Measurements from ENCODE around the gene KDM5B.
A peak's percentile ranks its signal among the peaks of the same experiment; 100 is the strongest.
"Not testable (repeated sequence)": the region's sequence is repeated elsewhere in the genome, so short reads cannot be mapped to it uniquely, and the experiment has no call there.

The KDM5B gene

DNA sequence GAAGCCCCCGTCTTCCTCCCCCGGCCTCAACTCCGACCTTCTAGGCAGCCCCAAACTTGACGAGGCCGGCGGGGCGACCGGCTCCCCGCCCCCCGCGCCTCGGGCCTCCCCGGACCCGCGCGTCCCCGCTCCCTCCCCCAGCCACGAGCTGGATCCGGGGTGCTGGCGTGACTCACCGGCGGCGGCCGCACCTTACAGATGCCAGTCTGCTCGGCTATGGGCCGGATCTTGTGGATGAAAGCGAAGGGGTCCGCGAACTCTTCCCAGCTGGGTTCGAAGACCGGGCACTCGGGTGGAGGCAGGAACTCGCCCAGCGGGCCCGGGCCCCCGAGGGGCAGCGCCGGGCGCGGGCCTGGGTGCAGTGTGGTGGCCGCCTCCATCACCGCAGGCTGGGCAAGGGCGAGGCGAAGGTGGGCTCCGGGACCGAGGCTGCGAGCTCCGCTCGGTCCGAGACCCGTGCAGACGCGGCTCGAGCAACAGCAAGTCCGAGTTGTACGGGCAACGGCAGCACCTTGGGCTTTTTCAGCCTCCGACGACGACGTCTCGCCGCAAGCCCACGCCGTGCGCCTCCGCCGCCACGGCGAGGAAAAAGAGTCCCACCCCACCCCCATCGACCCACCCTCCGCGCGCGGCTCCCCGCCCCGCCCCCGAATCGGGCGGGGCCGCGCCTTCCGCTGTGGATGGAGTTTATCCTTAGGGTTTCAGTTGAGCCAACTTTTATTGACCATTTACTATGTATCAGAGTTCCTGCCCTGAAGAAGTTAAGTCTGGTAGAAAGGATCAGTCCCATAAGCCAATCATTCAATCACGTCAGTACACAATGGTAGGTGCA, at the start of gene KDM5B:
Gene KDM5B (minus strand): TSS at position 496 of the 832 bp plus-strand sequence. CDS start 116 bp downstream, at position 380.
- DNase-seq, result peak; percentile 79

DNA sequence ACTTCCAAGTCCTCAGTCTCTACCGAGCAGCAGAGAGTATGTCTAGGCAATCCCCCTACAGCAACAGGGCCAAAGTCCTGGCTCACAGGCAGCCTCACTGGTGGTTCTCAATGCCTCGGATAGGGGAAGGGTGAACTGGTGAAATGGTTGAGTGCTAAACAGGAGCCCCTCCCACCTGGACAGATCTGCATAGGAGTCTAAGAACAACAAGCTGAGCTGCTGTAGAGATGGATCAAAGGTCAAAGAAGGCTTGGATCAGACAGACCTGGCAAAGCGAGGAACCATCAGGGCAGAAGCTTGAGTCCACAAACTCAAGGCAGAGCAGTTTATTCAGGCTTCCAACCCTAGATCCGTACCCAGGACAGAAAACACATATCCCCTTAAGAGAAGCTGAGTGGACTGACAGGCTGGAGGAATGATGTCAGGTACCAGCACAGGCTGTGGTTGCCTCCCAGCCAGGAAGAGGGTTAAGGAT, 49.0 kb upstream of the KDM5B start:
- no peak for DNase-seq

DNA sequence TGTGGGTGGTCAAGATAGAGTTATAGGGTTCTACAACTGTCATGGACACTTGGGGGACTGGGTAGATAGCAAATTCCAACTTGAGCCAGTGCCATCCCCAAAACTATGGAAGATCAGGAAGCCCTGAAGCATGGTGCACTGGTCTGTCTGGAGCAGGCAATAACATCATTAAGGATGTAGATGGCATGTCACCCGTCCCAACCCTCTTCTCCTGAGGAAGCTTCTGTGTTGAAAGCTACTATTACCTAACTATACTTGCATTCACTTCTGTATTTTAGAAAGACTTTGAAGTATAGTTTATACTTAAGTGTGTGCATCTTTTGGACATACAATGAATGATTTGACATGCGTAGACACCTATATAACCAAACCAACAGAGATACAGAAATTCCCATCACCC, 47.8 kb upstream of the KDM5B start:
- DNase-seq, result no peak

DNA sequence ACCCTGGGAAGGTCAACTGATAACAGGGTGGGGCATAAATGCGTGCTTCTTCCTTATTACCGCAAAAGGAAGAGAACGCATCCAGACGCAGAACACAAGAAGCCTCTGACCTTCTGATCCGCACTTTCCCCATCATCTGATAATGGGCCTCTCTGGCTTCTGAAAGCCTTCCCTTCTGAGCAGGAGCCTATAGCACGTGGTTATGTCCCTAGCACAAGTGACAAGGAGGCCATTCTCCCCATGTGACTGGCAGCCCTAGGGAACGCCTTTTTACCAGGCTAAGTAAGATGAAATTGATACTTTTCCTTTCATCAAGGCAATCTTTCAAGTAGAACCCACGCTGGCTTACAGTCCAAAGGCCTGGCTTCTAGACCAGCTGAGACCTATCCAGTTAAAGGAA, 46.6 kb upstream of the KDM5B start:
- no peak for DNase-seq

DNA sequence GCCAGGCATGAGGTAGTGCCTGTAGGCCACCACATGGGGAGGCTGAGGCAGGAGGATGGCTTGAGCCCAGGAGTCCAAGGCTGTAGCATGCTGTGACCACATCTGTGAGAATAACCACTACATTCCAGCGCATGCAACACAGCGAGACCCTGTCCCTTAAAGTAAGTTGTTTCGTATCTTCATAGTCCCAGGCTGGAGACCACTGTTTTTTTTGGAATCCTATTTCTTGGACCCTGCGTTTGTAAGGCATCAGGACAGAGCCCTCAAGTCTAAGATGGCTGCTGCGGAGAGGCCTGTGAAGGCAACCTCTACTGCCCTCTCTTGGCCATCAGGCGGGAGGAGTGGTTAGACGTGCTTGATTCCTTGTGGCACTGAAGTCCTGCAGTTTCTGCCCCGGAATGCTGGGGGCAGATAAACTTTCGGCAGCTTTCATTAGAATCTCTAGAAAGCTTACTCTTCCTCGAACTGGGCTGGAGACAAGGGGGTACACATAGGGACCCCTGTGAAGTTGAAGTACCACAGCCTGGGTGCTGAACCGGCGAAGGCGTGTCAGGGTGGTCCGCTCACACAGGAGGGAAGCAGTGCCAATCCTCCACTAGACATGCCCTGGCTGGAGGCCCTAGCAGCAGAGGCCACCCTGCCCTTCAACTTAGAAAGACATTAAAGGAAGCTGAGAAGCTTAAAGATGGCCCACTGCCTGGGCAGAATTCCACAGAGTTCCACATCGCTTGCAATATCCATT, 44.1 kb upstream of the KDM5B start:
- DNase-seq, result peak; percentile 60

DNA sequence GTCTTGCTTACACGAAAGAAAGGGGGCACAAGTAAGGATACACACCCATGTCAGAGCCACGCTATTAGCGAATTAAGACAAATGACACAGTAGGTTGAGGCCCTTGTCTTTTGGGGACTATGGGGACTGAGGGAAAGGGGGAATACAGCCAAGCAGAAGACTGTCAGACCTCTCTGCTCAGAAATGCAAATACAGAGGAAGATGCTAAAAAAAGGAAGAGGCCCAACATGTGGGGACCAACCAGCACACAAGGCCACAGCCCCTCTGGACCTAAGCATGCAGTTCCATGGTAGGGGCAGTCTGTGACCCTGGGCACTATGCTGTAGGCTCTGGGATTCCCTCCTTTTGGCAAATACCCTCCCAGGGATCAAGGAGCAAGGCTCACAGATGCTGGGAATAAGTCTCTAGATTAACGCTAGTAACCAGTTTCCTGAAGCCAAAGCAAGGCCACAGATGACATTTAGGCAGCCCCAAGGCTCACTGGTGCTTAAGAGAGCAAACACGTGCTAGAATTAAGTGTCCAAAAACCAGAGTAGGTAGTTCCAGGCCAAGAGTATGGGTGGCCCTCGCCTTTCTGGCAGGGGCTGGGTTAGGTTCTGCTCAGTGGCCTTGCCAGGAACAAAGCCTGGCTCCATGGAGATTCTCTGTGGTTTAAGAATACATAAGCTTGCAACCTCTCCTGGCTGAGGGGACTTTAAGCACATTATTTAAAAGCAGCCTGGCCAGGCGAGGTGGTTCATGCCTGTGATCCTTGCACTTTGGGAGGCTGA, 42.6 kb upstream of the KDM5B start:
- no peak for DNase-seq

DNA sequence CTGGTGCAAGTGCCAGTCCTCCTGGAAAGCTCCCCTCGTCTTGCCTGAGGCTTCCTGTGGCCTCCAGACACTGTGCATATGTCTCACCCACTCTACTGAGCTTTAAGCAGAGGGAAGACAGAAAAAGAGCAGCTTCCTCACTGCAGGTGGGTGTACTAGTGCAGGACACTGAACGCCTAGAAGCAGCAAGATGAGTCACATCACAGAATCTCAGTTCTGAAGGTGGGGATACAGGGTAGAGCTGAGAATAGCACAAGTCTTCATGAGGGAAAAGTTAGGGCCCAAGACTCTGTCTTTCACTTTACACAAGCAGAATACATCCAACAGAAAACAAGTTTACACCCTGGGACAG, 39.9 kb upstream of the KDM5B start:
- no peak for DNase-seq

DNA sequence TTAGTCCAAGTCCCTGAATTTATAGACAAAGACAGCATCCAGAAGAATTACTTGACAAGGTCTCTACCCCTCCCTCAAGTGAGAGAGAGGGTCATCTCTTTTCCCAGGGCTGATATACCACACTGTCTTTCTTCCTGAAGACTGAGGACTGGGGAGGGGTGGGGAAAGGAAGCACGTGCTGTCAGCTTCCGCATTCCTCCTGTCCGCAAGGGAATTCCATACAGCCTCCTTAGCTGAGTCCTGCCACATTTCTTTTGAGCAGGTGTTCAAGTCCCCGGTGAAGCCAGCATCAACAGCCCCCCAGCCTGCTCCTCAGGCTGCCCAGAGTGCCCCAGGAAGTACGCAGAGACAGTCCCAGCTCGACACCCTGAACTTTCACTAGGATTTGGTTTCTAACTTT, 36.7 kb upstream of the KDM5B start:
- no peak for DNase-seq

DNA sequence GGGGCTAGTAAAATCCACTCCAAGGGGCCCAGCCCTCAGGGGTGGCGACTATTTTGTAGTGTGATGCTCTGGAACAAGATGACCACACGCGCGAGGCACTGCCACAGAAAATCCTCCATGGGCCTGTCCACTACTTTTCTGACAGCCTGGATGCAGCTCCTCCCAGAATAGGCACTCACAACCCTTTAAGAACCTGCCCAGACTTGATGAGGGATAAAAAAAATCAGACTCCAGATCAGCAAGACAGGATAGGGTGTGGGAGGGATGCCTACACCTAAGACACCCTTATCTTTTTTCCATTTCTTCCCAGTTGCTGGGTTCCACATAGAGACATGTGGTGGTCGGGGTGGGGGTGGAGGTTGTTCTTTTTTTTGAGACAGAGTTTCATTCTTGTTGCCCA, 36.0 kb upstream of the KDM5B start:
- no peak for DNase-seq

DNA sequence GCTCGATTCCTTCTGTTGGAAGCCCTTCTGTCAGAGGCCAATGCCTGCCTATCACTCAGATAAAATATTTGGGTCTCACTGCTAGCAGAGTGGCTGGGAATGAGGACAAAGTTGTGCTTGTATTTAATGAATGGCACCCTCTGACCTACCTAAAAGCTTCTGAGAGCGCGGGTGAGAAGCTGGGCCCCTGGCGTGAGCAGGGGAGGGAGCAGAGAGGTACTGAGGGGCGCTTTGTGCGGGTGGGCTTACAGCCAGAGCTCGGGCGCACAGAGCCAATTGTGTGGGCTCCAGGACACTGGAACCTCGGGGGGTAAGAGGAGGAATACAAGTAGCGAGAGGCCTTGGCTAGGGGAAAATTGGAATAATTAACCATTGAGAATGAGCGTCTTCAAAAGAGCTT, 34.9 kb upstream of the KDM5B start:
- no peak for DNase-seq

DNA sequence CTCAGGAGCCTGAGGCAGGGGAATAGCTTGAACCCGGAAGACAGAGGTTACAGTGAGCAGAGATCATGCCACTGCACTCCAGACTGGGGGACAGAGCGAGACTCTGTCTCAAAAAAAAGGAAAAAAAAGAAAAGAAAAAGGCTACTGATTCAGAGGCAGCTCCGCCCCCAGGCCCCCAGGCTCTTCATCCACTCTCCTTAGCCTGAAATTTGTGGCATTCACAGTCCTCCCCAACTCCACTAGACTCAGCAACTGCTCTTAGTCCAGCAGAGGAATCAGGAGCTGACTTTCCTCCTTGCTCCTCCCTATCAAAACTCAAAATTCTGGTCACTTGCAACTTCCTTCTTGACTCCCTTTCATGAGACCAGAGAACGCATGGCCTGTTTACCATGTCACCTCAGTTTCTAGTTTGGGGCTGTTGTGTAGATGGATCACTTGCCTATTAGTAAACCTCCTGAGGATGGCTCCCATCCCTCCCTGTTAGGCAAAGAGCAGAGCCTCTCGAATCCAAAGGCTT, 29.6 kb upstream of the KDM5B start:
- no peak for DNase-seq

DNA sequence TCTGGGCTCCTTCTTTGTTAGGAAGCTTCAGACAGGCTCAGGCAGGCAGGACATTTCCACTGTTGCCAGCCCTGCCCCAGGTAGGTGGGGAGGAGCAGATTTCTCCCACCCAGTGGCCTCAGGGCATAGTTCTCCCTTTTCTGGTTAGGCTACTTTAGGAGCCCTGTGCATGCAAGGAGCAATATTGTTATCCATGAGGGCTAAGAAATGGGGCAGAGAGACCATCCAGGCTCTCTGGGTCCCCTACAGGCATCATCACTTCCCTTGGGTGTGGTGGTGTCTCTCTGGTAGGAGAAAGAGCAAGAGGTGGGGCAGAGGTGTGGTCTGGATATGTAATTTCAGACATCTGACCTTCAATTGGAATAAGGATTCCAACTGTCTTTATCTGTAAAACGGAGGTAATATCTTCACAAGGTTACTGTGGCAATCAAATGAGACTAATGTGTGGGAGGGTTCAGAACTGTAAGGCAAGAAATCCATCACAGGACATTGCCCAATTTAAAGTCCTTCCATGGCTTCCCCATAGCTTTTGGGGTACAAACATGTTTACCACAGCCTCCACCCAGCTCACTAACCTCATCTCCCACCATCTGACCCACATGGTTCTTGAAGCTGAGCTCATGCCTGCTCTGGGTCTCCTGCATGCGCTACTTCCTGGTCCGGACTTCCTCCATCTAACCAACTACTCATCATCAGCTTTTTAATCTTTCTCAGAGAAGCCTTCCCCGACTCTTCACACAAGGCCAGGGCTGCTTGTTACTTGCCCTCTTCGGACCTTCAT, 28.6 kb upstream of the KDM5B start:
- no peak for DNase-seq

DNA sequence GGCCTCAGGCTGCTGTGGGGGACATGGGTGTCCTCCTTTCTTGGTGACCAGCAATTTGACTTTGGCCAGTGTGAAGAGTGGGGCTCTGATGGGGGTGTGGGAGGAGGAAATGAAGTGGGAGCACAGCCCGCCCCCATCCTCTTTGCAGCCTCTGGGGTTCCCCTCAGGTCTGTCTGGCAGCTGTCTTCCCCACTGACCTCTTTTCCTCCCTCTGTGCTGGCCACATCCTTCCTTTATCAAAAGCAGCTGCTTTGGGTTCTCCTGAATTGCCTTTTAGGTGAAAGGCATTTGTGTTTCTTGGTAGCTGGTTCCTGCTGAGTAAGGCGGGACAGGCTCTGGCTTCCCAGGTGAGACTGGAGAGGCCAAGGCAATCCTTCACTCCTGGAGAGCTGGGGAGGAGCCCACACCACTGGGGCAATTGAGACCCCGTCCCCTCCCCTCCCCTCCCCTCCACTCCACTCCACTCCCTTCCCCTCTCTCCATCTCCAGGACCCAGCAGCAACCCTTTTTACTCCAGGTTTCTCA, 27.4 kb upstream of the KDM5B start:
- no peak for DNase-seq

DNA sequence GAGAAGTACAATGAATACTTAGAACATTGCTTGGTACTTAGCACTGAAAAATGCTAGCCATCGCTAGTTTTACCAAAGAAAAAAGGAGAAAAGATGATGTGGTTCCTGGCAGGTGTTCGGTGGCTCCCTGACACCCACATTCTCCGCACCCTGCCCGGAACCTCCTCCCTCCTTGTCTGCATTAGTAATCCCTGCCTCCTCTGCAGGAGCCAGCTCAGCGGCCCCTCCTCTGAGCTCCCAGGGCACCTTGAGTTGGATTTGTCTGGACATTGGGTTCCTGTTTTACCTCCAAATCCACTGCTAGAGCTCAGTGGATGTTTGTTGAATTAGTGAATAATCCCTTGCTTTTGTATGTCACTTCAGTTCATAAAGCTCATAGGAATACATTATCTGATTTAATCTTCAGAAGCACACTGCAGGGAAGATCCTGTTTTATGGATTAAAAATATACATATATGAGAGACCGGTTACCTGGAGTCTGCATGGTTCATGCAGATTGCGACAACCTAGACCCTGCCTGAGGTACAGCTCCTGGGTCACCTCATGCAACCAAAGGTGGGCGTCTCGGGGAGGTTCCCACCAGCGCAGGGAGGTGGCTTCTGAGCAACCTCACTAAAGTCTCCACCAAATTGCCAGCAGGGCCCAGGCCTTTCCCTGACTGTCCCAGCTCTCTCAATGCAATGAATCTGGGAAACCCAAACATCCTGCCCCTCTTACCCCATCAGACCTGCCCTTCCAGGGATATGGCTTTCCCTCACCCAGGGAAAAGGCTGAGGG, 26.7 kb upstream of the KDM5B start:
- no peak for DNase-seq

DNA sequence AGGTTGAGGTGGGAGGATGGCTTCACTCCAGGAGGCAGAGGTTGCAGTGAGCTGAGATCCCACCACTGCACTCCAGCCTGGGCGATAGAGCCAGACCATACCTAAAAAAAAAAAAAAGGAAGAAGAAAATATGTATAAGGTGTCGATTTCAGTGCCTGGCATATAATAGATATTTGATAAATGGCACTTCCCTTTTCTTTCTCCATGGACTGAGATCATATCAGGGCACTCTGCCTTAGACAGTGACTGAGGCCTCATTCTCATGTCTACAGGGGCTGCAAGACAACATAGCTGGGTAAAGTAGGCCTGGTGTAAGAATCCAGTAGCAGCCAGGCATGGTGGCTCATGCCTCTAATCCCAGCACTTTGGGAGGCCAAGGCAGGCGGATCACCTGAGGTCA, 23.7 kb upstream of the KDM5B start:
- no peak for DNase-seq

DNA sequence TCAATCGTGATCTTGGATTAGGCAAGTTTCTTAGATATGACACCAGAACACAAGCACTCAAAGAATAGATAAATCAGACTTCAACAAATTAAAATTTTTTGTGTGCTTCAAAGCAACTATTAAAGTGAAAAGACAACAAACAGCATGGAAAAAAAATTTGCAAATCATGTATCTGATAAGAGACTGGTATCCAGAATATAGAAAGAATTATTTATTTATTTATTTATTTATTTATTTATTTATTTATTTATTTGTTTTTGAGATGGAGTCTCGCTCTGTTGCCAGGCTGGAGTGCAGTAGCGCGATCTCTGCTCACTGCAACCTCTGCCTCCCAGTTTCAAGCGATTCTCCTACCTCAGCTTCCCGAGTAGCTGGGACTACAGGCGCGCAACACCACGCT, 21.0 kb upstream of the KDM5B start:
- DNase-seq, result not testable (repeated sequence)

DNA sequence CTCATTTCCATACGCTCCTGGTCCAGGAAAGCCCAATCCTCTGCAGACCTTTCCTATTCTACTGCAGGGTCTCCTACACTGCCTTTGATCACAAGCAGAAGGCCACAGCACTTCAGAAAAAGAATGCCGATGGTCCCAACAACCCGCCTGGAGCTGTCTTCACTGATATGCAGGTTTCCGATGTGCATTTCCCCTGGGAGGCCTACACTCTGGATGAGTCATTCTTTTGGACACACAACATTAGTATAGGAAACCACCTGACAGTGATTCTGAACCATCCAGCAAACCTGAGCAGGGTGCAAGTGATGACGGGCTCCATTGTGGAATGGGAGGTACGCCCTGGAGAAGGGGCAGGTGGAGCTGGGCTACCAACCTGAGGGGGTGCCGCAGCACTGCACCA, 17.5 kb upstream of the KDM5B start:
- DNase-seq, result no peak

DNA sequence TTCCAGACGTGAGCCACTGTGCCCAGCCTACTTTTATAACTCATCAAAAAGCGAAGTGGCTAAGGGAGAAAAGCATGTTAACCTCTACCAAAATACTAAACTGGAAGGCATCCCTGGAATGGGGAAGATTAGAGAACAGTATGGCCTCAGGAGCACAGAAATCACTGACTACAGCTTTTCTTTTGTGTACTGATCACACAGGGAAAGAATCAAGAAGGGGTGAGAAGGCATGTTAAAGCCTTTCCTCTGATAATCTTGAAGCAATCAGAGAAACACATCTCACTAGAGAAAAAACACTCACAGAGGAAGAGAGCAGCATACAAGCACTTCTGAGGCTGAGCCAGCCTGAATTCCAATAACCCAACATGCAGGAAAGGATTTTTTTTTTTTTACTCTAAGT, 13.2 kb upstream of the KDM5B start:
- no peak for DNase-seq

DNA sequence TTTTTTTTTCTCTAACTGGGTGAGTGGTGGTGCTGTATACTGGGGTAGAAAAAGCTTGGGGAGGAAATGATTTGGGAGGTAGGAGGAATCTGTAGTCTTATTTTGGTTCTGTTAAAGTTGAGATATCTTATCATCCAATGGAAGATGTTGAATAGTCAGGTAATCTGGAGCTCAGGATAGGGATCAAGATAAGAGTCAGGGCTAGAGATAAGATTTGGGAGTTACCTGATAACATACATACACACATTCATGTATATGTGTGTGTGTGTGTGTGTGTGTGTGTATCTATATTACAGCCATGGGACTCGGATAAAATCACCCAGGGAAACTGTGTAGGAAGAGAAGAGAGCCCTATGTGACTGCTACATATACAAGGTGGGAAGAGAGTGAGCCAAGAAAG, 10.6 kb upstream of the KDM5B start:
- no peak for DNase-seq

DNA sequence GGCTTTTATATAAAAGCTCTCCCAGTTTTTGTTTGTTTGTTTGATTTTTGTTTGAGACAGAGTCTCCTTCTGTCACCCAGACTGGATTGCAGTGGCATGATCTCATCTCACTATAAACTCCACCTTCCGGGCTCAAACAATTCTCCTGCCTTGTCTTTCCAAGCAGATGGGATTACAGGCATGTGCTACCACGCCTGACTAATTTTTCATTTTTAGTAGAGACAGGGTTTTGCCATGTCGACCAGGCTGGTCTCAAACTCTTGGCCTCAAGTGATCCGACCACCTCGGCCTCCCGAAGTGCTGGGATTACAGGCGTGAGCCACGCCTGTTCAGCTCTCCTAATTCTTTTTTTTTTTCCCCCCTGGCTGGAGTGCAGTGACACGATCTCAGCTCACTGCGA, 6.9 kb upstream of the KDM5B start:
- DNase-seq, result no peak
